ENCODE results near the gene STK38.
"Not testable (repeated sequence)": the region's sequence is repeated elsewhere in the genome, so short reads cannot be mapped to it uniquely, and the experiment has no call there.

STK38 gene

DNA sequence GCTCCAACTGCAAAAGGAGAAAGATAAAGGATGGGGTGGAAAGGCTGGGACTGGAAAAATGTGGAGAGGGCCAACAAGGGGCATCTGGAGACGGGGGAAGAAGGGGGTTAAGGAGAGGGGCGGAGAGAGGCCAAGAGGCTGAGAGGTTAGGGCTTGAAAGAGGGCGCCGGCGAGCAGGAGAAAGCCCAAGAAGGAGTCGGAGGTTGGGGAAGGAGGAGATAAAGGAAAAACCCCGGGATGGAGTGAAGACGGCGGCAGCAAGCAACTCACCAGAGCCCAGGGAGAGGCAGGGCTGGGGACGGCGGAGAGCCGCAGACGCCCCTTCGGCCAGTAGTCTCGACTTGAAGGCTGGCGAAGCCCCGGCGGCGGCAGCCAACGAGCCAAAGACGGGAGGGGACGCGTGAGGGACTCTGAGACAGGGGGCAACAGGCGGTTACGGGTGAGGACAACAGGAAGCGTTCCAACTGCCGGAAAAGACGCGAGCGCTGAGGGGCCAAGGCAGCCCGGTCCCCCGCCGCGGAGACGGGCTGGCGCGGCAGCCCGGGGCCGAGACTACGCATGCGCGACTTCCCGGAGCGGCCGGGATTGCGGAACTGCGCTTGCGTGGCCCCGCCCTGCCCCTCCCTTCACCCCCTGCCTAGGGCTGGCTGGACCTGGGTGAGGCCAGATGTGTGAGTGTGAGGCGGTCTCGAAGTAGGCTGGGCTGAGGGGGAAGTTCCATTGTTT, at the start of gene STK38:
TSS of gene STK38 (minus strand) at position 560 of the 726 bp plus-strand sequence. CDS start 7,277 bp downstream, outside the sequence.
- DNase-seq = peak; percentile 90

GRCh38 chr6:36596356-36596755, 49.1 kb upstream of the STK38 start:
- no peak for DNase-seq

DNA sequence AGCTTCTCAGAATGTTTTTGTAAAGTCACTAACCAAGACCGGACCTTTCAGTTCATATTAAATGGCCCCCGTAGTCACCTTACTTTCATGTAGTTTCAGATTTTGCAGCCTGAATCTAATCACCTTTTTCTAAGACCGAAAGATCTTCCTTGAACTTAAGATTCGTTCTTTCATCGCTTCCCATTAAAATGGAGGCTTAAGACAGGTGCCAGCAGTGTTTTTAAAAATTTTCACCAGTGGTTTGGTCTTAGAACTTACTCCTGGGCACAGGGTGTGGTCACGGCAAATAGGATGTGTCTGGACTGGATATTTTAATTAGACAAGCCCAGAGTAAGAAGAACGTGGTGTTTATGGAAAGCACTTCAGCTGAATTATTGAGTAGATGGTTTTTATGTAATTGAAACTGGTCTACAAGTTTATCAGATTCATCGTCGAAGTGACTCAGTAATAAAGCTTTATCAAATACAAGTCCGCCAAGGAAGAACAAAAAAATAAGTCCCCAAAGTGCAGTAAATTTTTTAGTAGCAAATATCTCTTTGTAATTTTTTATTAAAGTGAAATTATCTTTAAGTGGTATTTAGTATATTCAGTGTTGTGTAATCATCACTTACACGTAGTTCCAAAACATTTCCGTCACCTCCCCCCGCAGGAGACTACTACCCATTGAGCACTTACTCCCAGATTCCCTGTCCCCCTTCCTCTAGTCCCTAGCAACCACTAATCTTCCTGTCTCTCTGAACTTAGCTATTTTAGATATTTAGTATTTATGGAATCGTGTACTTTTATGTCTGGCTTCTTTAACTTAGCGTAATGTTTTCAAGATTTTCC, 47.8 kb upstream of the STK38 start:
- peak; percentile 66 for DNase-seq

- peak; percentile 98 for DNase-seq
Observed at GRCh38 chr6:36594029-36594815, 46.9 kb upstream of the STK38 start, which contains the start of gene SRSF3. Gene SRSF3 (plus strand): TSS chr6:36594362. CDS start chr6:36596763, 2,401 bp downstream.

GRCh38 chr6:36593569-36594028, 46.3 kb upstream of the STK38 start:
- DNase-seq = peak; percentile 90

DNA sequence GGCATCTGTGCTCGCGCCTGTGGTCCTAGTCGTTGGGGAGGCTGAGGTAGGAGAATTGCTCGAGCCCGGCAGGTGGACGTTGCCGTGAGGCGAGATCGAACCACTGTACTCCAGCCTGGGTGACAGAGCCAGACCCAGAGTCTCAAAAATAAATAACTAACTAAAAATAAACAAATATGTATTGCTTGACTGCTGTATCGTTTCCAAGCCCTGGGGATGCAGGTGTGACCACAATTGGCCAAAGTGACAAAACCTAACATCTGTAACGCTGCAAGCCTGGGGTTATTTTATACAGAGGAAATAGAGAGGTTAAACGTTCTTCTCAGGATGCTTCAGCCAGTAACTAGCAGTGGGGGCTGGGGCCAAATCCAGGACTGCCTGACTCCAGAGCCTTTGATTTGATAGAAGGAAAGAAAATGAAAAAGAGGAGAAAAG, 45.0 kb upstream of the STK38 start:
- no peak for DNase-seq

- DNase-seq = no peak
Observed at GRCh38 chr6:36590237-36590636, 43.0 kb upstream of the STK38 start.

- DNase-seq = not testable (repeated sequence)
Observed at GRCh38 chr6:36589025-36589400, 41.7 kb upstream of the STK38 start.

GRCh38 chr6:36586606-36587005, 39.3 kb upstream of the STK38 start:
- DNase-seq = no peak

GRCh38 chr6:36581716-36582115, 34.4 kb upstream of the STK38 start:
- DNase-seq = no peak

DNA sequence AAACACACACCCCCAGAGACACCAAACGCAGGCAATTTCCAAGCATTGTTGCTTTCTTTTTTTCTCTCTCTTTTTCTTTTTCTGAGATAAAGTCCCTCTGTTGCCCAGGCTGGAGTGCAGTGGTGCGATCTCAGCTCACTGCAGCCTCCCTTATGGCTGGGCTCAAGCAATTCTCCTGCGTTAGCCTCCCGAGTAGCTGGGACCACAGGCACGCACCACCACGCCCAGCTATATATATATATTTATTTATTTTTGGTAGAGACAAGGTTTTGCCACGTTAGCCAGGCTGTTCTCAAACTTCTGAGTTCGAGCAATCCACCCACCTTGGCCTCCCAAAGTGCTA, 32.9 kb upstream of the STK38 start:
- DNase-seq = no peak

- no peak for DNase-seq
Observed at GRCh38 chr6:36578431-36578830, 31.2 kb upstream of the STK38 start.

- no peak for DNase-seq
Observed at GRCh38 chr6:36578030-36578429, 30.8 kb upstream of the STK38 start.

DNA sequence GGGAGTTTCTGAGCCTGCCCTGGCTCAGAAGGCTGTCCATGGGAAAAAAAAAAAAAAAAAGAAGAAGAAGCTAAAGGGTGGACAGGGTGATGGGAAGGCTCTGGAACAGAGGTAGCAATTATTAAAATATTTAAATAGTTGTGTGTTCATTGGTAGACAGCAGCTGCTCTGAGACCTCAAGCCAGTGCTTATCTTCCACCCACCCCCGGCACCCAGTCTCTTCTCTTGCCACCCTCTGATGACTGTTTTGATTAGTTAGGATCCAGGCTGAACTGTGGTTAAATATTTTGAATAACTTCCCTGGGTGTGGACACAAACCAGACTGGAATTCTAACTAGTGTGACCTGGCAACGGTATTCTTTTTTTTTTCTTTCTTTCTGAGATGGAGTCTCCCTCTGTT, 30.0 kb upstream of the STK38 start:
- no peak for DNase-seq

- DNase-seq = no peak
Observed at GRCh38 chr6:36576578-36576977, 29.3 kb upstream of the STK38 start.

DNA sequence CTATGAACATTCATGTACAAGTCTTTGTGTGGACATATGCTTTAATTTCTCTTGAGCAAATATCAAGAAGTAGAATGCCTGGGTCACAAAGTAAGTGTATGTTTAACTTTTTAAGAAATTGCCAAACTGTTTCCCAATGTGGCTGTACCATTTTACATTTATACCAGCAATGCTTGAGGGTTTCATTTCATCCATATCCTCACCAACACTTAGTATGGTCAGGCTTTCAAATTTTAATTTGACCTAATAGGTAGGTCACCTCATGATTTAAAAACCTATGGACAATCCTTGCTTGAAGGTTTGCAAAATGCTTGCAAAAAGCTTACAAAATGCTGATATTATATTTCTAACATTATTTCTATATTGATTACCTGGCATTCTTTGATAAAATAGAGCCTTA, 27.4 kb upstream of the STK38 start:
- no peak for DNase-seq

DNA sequence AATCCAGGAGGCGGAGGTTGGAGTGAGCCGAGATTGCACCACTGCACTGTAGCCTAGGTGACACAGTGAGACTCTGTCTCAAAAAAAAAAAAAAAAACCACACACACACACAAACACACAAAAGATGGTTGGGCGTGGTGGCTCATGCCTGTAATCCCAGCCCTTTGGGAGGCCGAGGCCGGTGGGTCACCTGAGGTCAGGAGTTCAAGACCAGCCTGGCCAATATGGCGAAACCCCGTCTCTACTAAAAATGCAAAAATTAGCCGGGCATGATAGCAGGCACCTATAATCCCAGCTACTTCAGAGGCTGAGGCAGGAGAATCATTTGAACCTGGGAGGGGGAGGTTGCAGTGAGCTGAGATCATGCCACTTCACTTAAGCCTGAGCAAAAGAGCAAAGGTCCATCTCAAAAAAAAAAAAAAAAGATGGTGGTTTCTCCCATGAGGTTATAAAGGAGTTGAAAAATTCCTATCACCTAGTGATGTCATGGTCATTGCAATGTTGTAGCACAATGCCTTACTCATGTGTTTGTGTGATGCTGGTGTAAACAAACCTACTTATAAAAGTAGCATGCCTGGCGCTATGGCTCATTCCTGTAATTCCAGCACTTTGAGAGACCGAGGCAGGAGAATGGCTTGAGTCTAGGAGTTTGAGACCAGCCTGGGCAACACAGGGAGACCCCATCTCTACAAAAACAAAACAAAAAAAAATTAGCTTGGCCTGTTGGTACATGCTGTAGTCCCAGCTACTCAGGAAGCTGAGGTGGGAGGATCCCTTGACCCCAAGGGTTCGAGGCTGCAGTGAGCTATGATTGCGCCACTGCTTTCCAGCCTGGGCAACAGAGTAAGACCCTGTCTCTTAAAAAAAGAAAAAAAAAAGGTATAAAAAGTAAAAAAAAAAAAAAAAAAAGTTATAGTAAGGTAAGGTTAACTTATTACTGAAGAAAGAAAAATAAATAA, 25.4 kb upstream of the STK38 start:
- DNase-seq = not testable (repeated sequence)

DNA sequence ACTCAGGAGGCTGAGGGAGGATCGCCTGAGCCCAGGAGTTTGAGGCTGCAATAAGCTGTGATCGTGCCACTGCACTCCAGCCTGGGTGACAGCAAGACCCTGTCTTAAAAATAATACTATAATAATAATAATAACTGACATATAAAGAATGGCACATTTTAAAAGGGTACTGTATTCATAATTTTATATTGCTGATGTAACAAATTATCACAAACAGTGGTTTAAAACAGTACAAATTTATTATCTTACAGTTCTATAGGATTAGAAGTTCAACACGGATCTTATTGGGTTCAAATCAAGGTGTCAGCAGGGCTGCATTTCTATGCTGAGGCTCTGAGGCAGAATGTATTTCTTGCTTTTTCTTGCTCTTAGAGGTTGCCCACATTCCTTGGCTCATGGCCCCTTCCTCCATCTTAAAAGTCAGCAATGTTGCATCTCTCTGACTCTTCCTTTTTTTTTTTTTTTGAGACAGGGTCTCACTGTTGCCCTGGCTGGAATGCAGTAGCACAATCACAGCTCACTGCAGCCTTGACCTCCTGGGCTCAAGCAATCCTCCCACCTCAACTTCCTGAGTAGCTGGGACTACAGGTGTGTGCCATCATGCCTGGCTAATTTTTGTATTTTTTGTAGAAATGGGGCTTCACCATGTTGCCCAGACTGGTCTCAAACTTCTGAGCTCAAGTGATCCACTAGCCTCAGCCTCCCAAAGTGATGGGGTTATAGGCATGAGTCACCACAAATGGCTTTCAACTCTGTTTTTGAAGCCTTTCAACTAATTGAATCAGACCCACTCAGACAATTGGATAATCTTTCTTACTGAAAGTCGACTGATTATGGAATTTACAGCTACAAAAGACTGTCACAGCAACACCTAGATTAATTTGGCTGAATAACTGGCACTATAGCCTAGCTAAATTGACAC, 24.1 kb upstream of the STK38 start:
- DNase-seq = no peak

DNA sequence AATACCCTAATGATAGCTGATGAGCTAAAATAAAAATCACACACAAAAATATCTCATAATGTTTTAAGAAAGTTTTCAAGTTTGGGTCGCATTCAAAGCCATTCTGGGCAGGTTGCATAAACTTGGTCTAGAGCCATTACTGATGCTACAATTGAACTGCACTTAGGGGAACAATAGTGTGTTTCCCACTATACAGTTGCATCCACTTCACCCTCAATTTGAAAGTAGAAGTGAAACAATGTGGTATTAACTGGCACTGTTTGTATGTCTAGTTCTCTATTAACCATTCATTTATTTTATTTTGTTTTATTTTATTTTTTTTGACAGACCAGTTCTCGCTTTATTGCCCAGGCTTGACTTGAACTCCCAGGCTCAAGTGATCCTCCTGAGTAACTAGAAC, 23.0 kb upstream of the STK38 start:
- no peak for DNase-seq

DNA sequence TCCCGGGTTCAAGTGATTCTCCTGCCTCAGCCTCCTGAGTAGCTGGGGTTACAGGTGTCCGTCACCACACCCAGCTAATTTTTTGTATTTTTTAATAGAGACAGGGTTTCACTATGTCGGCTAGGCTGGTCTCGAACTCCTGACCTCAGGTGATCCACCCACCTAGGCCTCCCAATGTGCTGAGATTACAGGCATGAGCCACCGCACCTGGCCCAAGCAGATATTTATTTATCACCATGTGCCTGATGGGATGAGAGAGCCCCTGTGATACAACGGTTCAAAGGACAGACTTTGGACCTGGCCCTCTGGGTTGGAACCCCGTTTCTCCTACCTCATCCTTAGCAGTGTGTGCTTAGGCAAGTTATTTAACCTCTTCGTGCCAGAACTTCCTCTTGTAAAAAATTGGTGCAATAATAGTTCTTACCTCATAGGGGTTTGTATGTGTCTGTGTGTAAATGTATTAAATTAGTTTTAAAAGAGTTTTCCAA, 19.2 kb upstream of the STK38 start:
- no peak for DNase-seq

- DNase-seq = no peak
Observed at GRCh38 chr6:36563928-36564284, 16.6 kb upstream of the STK38 start.
